Measurements from ENCODE around the gene SNX1. TPM values are rescaled to one million over a fixed set of nuclear protein-coding genes. Genes with fewer than 3 reads are reported as not detected.
A peak's percentile ranks its signal among the peaks of the same experiment; 100 is the strongest.

The SNX1 gene
- total and polyA plus RNA-seq, 2 of the 8 experiments (the other 6 are each of a cell fraction or from before 2014, with no cell fraction given), result 27.9 to 59.8 TPM

DNA sequence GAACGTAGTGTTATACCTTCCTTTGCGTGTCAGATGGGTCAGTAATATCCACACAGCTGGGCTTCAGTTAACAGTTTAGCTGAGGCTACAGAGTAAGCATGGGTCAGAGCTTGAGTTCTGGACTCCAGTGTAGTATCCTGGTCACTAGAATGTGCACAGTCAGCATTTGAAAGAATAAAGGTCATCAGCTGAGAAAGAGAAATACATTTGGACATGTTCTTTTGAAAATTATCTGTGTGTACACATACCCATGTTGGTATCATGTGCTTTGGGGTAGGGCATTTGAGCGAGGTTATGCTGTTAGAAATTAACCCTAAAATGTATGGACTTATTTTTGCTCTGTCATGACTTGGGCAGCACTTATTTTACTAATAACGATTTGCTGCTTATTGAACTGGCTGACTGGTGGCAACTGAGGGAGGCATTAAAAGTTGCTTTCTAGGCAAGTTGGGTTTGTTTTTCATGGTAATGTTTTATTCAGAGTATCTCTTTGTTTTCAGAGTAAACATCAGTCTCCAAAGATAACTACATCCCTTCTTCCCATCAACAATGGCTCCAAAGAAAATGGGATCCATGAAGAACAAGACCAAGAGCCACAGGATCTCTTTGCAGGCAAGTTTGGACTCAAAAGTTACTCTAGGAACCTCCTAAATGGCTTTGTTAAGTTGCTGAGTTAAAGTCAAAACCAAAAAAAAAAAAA is 16.4 kb downstream of the SNX1 start:
- FAIRE-seq, result no peak
- WGBS, 2 experiments (ENCODE audit: extremely low coverage in 1 of 2, insufficient coverage in 1 of 2, insufficient read length in 1 of 2, insufficient replicate concordance in 2 of 2, low coverage in 1 of 2, low lambda C conversion rate in 2 of 2, missing lambda C conversion rate in 1 of 2), result 88 to 100% methylated on average over 1 to 4 of the region's 4 CpGs
- no peaks in the 10 kb centered on the region for H3K9me3 ChIP-seq (ENCODE audit: insufficient read depth in 2 of 2, low read depth in 1 of 2, low read length in 1 of 2)
- no peak for TF ChIP-seq CTBP2 (IDR thresholded peaks at IDR 0.05; ENCODE audit: borderline replicate concordance, insufficient read depth, insufficient read length, low read length)
- TF ChIP-seq CBX8 (IDR thresholded peaks at IDR 0.05; ENCODE audit: borderline replicate concordance, low read depth, low read length), result no peak
- no peak for TF ChIP-seq JUND (IDR thresholded peaks at IDR 0.05; ENCODE audit: low read length)
- no peak for TF ChIP-seq TBP (IDR thresholded peaks at IDR 0.05; ENCODE audit: low read depth, low read length)
- no peak for TF ChIP-seq EGR1 (IDR thresholded peaks at IDR 0.05; ENCODE audit: borderline replicate concordance, low read depth, low read length)
- no peak for TF ChIP-seq NANOG (IDR thresholded peaks at IDR 0.05; ENCODE audit: insufficient read depth, low read depth, low read length, poor library complexity, severe bottlenecking)
- TF ChIP-seq HDAC2 (IDR thresholded peaks at IDR 0.05; ENCODE audit: borderline replicate concordance in 1 of 2, low read depth in 2 of 2, low read length in 2 of 2), result no peak
- no peak for TF ChIP-seq SP2 (IDR thresholded peaks at IDR 0.05; ENCODE audit: low read length)
- no peak for TF ChIP-seq BRCA1 (IDR thresholded peaks at IDR 0.05; ENCODE audit: low read depth, low read length)
- TF ChIP-seq TEAD4 (IDR thresholded peaks at IDR 0.05; ENCODE audit: low read depth, low read length), result no peak
- no peak for TF ChIP-seq CHD2 (IDR thresholded peaks at IDR 0.05; ENCODE audit: low read length)
- peak; percentile 91 for TF ChIP-seq MAFK (IDR thresholded peaks at IDR 0.05; ENCODE audit: low read depth, low read length)
- no peak for TF ChIP-seq CREB1 (IDR thresholded peaks at IDR 0.05)

More for the DNA sequence above, 16.4 kb downstream of the SNX1 start:
- H2BK15ac ChIP-seq (ENCODE audit: low read length), result no peak overlapping the region
- no peak overlapping the region for H2BK120ac ChIP-seq (replicated peaks; ENCODE audit: low read depth, low read length)
- H3K4me1 ChIP-seq (replicated peaks in 1 of 4; ENCODE audit: control insufficient read depth in 3 of 4, insufficient read depth in 4 of 4, low read length in 3 of 4), result peaks cover 0 to 4% (median 0%) of the 10 kb centered on the region in 4 experiments; a peak in 1 of 7 replicates
- no peak overlapping the region for H3K4me2 ChIP-seq (ENCODE audit: insufficient read depth in 1 of 2, low read depth in 2 of 2, low read length in 2 of 2)
- H4K8ac ChIP-seq (ENCODE audit: extremely low read depth, insufficient read depth, low read length), result no peak overlapping the region
- peaks cover 0 to 4% of the 10 kb centered on the region in 2 experiments for H4K20me1 ChIP-seq (replicated peaks in 1 of 2; ENCODE audit: control insufficient read depth in 1 of 2, insufficient read depth in 2 of 2, low read length in 2 of 2)
- no peak overlapping the region for H2AK5ac ChIP-seq (ENCODE audit: low read depth, low read length)
- H3K23ac ChIP-seq (ENCODE audit: insufficient read length), result no peak overlapping the region
- H3K27ac ChIP-seq (ENCODE audit: low read depth, low read length), result no peak overlapping the region; the same call in 1 of the 2 replicates
- H3K9ac ChIP-seq (replicated peaks in 1 of 4; ENCODE audit: extremely low read depth in 1 of 4, low read depth in 3 of 4, low read length in 3 of 4), result no peak overlapping the region
- H2AFZ ChIP-seq (ENCODE audit: low read length), result no peak overlapping the region
- H2BK20ac ChIP-seq (ENCODE audit: low read length), result no peak overlapping the region
- CTCF ChIA-PET (ENCODE audit: partially characterized antibody), result interaction anchor here (0.9 to 2.7 kb wide), 4 partner anchors 16 to 43 kb away, joined by 3 to 8 read pairs (median 6); partner anchors contain the start of gene SNX1
- no peak overlapping the region for H2BK5ac ChIP-seq (ENCODE audit: low read depth, low read length)
- no peak overlapping the region for H4K91ac ChIP-seq (replicated peaks; ENCODE audit: insufficient read length, low read length)
- H3K18ac ChIP-seq (ENCODE audit: extremely low read depth, low read length), result no peak overlapping the region
- no peak overlapping the region for H3K4me3 ChIP-seq (ENCODE audit: extremely low read depth in 1 of 4, insufficient read depth in 2 of 4, low read depth in 3 of 4, low read length in 4 of 4)
- H3K14ac ChIP-seq (ENCODE audit: insufficient read length), result no peak overlapping the region
- no peak overlapping the region for H3K56ac ChIP-seq (replicated peaks; ENCODE audit: insufficient read length, low read depth, low read length)
- H4K5ac ChIP-seq (ENCODE audit: insufficient read length, low read depth, low read length), result no peak overlapping the region
- H3K79me1 ChIP-seq (ENCODE audit: low read depth, low read length), result no peaks in the 10 kb centered on the region
- H3K27me3 ChIP-seq (replicated peaks in 1 of 4; ENCODE audit: control insufficient read depth in 3 of 4, extremely low read depth in 1 of 4, insufficient read depth in 3 of 4, low read length in 3 of 4), result no peaks in the 10 kb centered on the region
- H3K23me2 ChIP-seq (ENCODE audit: low read depth, low read length), result no peaks in the 10 kb centered on the region
- POLR2A ChIA-PET (ENCODE audit: partially characterized antibody), result no interaction called here
- no peak overlapping the region for H2BK12ac ChIP-seq (ENCODE audit: low read depth, low read length)
- 0 out of 4 replicates have a peak, but pooled peaks cover 0 to 6% of the 10 kb centered on the region in 2 experiments for H3K79me2 ChIP-seq (ENCODE audit: control insufficient read depth in 1 of 2, insufficient read depth in 2 of 2, low read length in 2 of 2)
- peaks cover 0 to 16% (median 4%) of the 10 kb centered on the region in 4 experiments; a peak in 2 of 8 replicates for H3K36me3 ChIP-seq (ENCODE audit: control insufficient read depth in 2 of 4, insufficient read depth in 4 of 4, low read length in 3 of 4)
- no peak for DNase-seq (ENCODE audit: low read depth in 1 of 2, low spot score in 2 of 2)
- no peak overlapping the region for H3K4ac ChIP-seq (replicated peaks; ENCODE audit: insufficient read length, low read depth, low read length)

All from H1 (cell line).